Gastroesophageal sphincter (tissue), 4 donors: ENCODE measurements around the gene RHBDD1. TPM values are rescaled to one million over a fixed set of nuclear protein-coding genes. Genes with fewer than 3 reads are reported as not detected.

Source experiments
- ATAC-seq: fragments of 150-250 bp; one replicate; pipeline ENCODE4 v1.9.1; 2016; ENCODE audit warnings: mild to moderate bottlenecking, moderate library complexity
- H3K27ac ChIP-seq, 4 donors: fragments of 200-600 bp; sonication (generic) in 3 of 4; 1 replicate in 3 of 4; 2 replicates in 1 of 4; pipeline ENCODE4 v1.5.1; 2016 to 2019
- H3K27me3 ChIP-seq: fragments of 200-600 bp; sonication (generic); one replicate; pipeline ENCODE4 v1.5.1; 2019
- H3K36me3 ChIP-seq, 2 donors: fragments of 200-600 bp; sonication (generic); one replicate each; pipeline ENCODE4 v1.5.1; 2019; ENCODE audit warnings: control low read depth in 1 of 2
- H3K4me1 ChIP-seq, 3 donors: fragments of 200-600 bp; sonication (generic); 1 replicate in 2 of 3; 2 replicates in 1 of 3; pipeline ENCODE4 v1.5.1; 2016 to 2019; ENCODE audit warnings: control low read depth in 2 of 3
- H3K4me3 ChIP-seq, 2 donors: fragments of 200-600 bp; sonication (generic); one replicate each; pipeline ENCODE4 v1.5.1; 2019; ENCODE audit warnings: mild to moderate bottlenecking in 1 of 2, moderate library complexity in 1 of 2
- H3K9me3 ChIP-seq, 3 donors: fragments of 200-600 bp; sonication (generic); one replicate each; pipeline ENCODE4 v1.5.1; 2017 to 2019; ENCODE audit warnings: control low read depth in 2 of 3
- EP300 ChIP-seq: sonication (generic); formaldehyde crosslinking; IDR thresholded peaks from one replicate; pipeline ENCODE4 v1.6.1; 2017; ENCODE audit warnings: antibody characterized with exemption, mild to moderate bottlenecking
- POLR2A ChIP-seq, 2 donors: fragments of 450-650 bp; IDR thresholded peaks; one replicate each; pipeline ENCODE4 v1.6.1; 2017; ENCODE audit warnings: antibody characterized with exemption in 2 of 2, mild to moderate bottlenecking in 2 of 2, moderate library complexity in 1 of 2
- POLR2AphosphoS5 ChIP-seq: sonication (generic); formaldehyde crosslinking; IDR thresholded peaks from one replicate; pipeline ENCODE4 v1.6.1; 2017; ENCODE audit warnings: antibody characterized with exemption
- WGBS, 2 donors: methylation state at CpG; one replicate each; pipeline ENCODE4 v1.1.5; 2018; ENCODE audit warnings: low coverage in 1 of 2; 5-methylcytosine and 5-hydroxymethylcytosine counted together
- small RNA-seq, 4 donors: library from RNA; depleted of rRNA; stranded (forward); fragments of <200 nt; gene quantifications; one replicate each; pipeline ENCODE3, GENCODE V24; 2016
- total RNA-seq, 4 donors: library from RNA; depleted of rRNA; stranded (reverse); fragments of >200 nt; gene quantifications; one replicate each; pipeline ENCODE4 v1.1.0, GENCODE V29; 2016
- TF ChIP-seq, protein P1 (sequence below), 4 experiments: fragments of 200-600 bp in 2 of 4; fragments of 450-650 bp in 2 of 4; sonication (generic) in 1 of 4; IDR thresholded peaks; one replicate each; pipeline ENCODE4 v1.5.1; 2017 to 2019; ENCODE audit warnings: antibody characterized with exemption in 4 of 4, mild to moderate bottlenecking in 2 of 4, moderate library complexity in 2 of 4

The RHBDD1 gene
- total RNA-seq, 4 donors from 2014 or later = 22.2 to 35.2 (median 24.7) TPM

DNA sequence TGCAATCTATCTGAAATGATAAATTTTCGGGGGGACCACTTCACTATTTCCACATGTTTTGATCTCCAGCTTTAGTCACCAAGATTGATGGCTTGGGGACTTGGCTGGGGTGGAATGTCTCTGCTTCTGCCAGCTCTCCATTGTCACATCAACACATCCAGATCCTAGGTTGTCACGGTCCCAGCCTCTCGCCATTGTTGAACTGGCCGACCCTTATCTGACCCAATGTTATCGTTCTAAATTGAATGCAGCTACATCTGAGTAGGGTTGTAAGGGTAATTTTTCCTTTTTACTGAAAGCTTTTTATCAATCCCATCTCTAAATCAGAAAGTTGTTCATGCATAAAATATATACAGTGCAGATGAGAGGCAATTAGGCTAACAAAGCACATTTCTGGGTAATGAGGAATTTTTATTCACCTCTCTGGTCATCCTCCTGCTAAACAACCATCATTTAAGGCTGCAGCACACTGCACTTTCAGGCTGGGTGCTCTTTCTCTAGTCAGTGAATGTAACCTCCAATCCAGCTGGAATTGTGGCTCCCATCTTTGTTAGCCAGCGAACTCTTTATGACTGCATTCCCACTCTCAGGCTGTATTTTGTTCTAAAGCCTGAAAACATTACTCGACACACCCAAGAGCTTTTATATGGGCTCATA, 200.0 kb downstream of the RHBDD1 start:
- Histone ChIP-seq H3K4me3 (no peak overlapping the region), H3K36me3 (no peaks in the 10 kb centered on the region), H3K27ac (no peak overlapping the region), H3K27me3 (no peaks in the 10 kb centered on the region), H3K4me1 (no peaks in the 10 kb centered on the region), H3K9me3 (no peaks in the 10 kb centered on the region)
- no peak for TF ChIP-seq POLR2AphosphoS5
- TF ChIP-seq EP300 = no peak
- TF ChIP-seq POLR2A (IDR thresholded peaks at IDR 0.05) = no peak
- TF ChIP-seq, protein P1, sequence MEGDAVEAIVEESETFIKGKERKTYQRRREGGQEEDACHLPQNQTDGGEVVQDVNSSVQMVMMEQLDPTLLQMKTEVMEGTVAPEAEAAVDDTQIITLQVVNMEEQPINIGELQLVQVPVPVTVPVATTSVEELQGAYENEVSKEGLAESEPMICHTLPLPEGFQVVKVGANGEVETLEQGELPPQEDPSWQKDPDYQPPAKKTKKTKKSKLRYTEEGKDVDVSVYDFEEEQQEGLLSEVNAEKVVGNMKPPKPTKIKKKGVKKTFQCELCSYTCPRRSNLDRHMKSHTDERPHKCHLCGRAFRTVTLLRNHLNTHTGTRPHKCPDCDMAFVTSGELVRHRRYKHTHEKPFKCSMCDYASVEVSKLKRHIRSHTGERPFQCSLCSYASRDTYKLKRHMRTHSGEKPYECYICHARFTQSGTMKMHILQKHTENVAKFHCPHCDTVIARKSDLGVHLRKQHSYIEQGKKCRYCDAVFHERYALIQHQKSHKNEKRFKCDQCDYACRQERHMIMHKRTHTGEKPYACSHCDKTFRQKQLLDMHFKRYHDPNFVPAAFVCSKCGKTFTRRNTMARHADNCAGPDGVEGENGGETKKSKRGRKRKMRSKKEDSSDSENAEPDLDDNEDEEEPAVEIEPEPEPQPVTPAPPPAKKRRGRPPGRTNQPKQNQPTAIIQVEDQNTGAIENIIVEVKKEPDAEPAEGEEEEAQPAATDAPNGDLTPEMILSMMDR (IDR thresholded peaks at IDR 0.05) = no peak
- WGBS, 2 donors = 41 to 46% methylated on average over 6 to 7 of the region's 7 CpGs
- ATAC-seq = no peak

- ATAC-seq = no peak
- H3K4me3 ChIP-seq = no peak overlapping the region
- no peak overlapping the region for H3K27ac ChIP-seq
- H3K36me3 ChIP-seq = no peaks in the 10 kb centered on the region
- H3K27me3 ChIP-seq = no peaks in the 10 kb centered on the region
- WGBS, 2 donors = 61 to 66% methylated on average over 2 to 3 of the region's 3 CpGs
- TF ChIP-seq POLR2A (IDR thresholded peaks at IDR 0.05) (no peak), EP300 (no peak), POLR2AphosphoS5 (no peak)
- TF ChIP-seq, protein P1 (IDR thresholded peaks at IDR 0.05) = no peak
- H3K9me3 ChIP-seq = no peaks in the 10 kb centered on the region
- H3K4me1 ChIP-seq = no peaks in the 10 kb centered on the region
These were observed 200.7 kb downstream of the RHBDD1 start for GRCh38 chr2:227036527-227036926.

DNA sequence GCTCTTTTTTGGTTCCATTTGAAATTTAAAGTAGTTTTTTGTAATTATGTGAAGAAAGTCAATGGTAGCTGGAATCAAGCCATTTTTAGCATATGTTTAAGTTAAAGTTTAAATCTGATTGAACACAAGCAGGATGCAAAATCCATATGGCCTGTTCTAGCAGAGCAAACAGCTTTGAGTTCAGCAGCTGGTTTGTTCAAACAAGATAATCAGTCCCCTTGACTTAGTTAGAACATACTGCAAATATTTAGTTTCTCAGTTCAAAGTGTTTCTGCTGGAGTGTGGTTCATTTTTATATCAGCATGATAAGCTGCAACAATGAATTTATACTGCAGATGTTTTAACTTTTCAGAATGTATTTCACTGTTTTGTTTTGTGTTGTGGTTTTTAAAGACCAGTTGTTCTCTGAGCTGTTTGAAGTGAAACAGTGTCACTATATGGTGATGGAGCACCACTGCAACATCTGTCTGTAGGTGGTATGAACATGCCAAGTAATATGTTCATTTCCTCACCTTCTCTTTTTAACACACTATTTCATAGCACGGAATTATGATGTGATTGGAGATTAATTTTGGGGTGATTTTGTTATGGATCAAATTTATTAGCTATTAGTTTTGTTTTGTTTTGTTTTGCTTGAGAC, 202.8 kb downstream of the RHBDD1 start:
- WGBS, 2 donors = 25 to 62% methylated on average over 1 of the region's 1 CpG
- H3K4me1 ChIP-seq = no peaks in the 10 kb centered on the region
- no peak overlapping the region for H3K27ac ChIP-seq
- H3K4me3 ChIP-seq = no peak overlapping the region
- TF ChIP-seq POLR2AphosphoS5 (no peak), EP300 (no peak), POLR2A (IDR thresholded peaks at IDR 0.05) (no peak)
- TF ChIP-seq, protein P1 (IDR thresholded peaks at IDR 0.05) = no peak
- ATAC-seq = no peak
- H3K27me3 ChIP-seq = no peaks in the 10 kb centered on the region
- no peaks in the 10 kb centered on the region for H3K36me3 ChIP-seq
- H3K9me3 ChIP-seq = no peaks in the 10 kb centered on the region

GRCh38 chr2:227043981-227044380, 208.1 kb downstream of the RHBDD1 start:
- Histone ChIP-seq H3K4me3 (no peak overlapping the region), H3K9me3 (no peaks in the 10 kb centered on the region), H3K27ac (no peak overlapping the region), H3K4me1 (no peaks in the 10 kb centered on the region), H3K27me3 (no peaks in the 10 kb centered on the region), H3K36me3 (no peaks in the 10 kb centered on the region)
- no peak for ATAC-seq
- 56 to 70% methylated on average over 3 of the region's 3 CpGs for WGBS, 2 donors
- TF ChIP-seq EP300 (no peak), POLR2A (IDR thresholded peaks at IDR 0.05) (no peak), POLR2AphosphoS5 (no peak)
- TF ChIP-seq, protein P1 (IDR thresholded peaks at IDR 0.05) = no peak

Small RNA genes within 50 kb of the gene (small RNA-seq; reads per million reads assigned to genes)
- 0 reads per million in 4 donors for gene RF00554

Other genes starting within 250 kb of the RHBDD1 start
- gene IRS1, start 36.2 kb upstream of the RHBDD1 start, total RNA-seq = 10 to 100 TPM; 17.4 to 39.0 (median 25.3) TPM